Measurements from ENCODE around the gene VPS8.

GRCh38 chr3:184764191-184764590 lies 47.8 kb upstream of the VPS8 start:
- TF ChIP-seq, protein P1, sequence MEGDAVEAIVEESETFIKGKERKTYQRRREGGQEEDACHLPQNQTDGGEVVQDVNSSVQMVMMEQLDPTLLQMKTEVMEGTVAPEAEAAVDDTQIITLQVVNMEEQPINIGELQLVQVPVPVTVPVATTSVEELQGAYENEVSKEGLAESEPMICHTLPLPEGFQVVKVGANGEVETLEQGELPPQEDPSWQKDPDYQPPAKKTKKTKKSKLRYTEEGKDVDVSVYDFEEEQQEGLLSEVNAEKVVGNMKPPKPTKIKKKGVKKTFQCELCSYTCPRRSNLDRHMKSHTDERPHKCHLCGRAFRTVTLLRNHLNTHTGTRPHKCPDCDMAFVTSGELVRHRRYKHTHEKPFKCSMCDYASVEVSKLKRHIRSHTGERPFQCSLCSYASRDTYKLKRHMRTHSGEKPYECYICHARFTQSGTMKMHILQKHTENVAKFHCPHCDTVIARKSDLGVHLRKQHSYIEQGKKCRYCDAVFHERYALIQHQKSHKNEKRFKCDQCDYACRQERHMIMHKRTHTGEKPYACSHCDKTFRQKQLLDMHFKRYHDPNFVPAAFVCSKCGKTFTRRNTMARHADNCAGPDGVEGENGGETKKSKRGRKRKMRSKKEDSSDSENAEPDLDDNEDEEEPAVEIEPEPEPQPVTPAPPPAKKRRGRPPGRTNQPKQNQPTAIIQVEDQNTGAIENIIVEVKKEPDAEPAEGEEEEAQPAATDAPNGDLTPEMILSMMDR (conservative IDR thresholded peaks at IDR 0.05 in 1 of 2, IDR thresholded peaks at IDR 0.05 in 1 of 2; ENCODE audit: low read depth in 1 of 2, low read length in 2 of 2) = no peak
- no peak for TF ChIP-seq EZH2 (IDR thresholded peaks at IDR 0.05; ENCODE audit: low read length, missing control alignments)
